Measurements from ENCODE around the gene OR2B2.
"Not testable (repeated sequence)": the region's sequence is repeated elsewhere in the genome, so short reads cannot be mapped to it uniquely, and the experiment has no call there.

Gene OR2B2

GRCh38 chr6:27931209-27931608 is 19.0 kb upstream of the OR2B2 start:
- Histone ChIP-seq H2AFZ (ENCODE audit: low read length) (no peak overlapping the region), H3K79me2 (ENCODE audit: insufficient read depth, low read length) (no peaks in the 10 kb centered on the region), H4K20me1 (ENCODE audit: insufficient read depth, low read length, poor library complexity, severe bottlenecking) (no peaks in the 10 kb centered on the region), H3K9ac (ENCODE audit: low read depth, low read length, poor library complexity, severe bottlenecking) (no peak overlapping the region), H3K4me1 (ENCODE audit: insufficient read depth, low read length, poor library complexity, severe bottlenecking) (no peaks in the 10 kb centered on the region), H3K4me3 (ENCODE audit: low read length, poor library complexity, severe bottlenecking) (no peak overlapping the region), H3F3A (ENCODE audit: low read depth) (no peaks in the 10 kb centered on the region), H3K27me3 (ENCODE audit: insufficient read depth, low read length, poor library complexity, severe bottlenecking) (no peaks in the 10 kb centered on the region), H3K4me2 (ENCODE audit: low read depth, low read length, poor library complexity, severe bottlenecking) (no peak overlapping the region), H3K36me3 (ENCODE audit: insufficient read depth, low read length) (no peaks in the 10 kb centered on the region), H3K9me2 (replicated peaks; ENCODE audit: low read depth, low read length) (no peaks in the 10 kb centered on the region), H3K9me3 (ENCODE audit: insufficient read depth, low read depth, low read length) (no peaks in the 10 kb centered on the region)
- TF ChIP-seq, protein P1, sequence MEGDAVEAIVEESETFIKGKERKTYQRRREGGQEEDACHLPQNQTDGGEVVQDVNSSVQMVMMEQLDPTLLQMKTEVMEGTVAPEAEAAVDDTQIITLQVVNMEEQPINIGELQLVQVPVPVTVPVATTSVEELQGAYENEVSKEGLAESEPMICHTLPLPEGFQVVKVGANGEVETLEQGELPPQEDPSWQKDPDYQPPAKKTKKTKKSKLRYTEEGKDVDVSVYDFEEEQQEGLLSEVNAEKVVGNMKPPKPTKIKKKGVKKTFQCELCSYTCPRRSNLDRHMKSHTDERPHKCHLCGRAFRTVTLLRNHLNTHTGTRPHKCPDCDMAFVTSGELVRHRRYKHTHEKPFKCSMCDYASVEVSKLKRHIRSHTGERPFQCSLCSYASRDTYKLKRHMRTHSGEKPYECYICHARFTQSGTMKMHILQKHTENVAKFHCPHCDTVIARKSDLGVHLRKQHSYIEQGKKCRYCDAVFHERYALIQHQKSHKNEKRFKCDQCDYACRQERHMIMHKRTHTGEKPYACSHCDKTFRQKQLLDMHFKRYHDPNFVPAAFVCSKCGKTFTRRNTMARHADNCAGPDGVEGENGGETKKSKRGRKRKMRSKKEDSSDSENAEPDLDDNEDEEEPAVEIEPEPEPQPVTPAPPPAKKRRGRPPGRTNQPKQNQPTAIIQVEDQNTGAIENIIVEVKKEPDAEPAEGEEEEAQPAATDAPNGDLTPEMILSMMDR (conservative IDR thresholded peaks at IDR 0.05; ENCODE audit: low read length), result no peak
- TF ChIP-seq EZH2phosphoT487 (IDR thresholded peaks at IDR 0.05; ENCODE audit: borderline replicate concordance), result no peak

GRCh38 chr6:27929930-27930329 is 17.7 kb upstream of the OR2B2 start:
- not testable (repeated sequence) for H2AFZ ChIP-seq (ENCODE audit: low read length); H3K79me2 ChIP-seq (ENCODE audit: insufficient read depth, low read length); H3K9ac ChIP-seq (ENCODE audit: low read depth, low read length, poor library complexity, severe bottlenecking); H3K9me2 ChIP-seq (replicated peaks; ENCODE audit: low read depth, low read length); H3K4me2 ChIP-seq (ENCODE audit: low read depth, low read length, poor library complexity, severe bottlenecking); H3K36me3 ChIP-seq (ENCODE audit: insufficient read depth, low read length); H3K4me3 ChIP-seq (ENCODE audit: low read length, poor library complexity, severe bottlenecking); H3K4me1 ChIP-seq (ENCODE audit: insufficient read depth, low read length, poor library complexity, severe bottlenecking); H4K20me1 ChIP-seq (ENCODE audit: insufficient read depth, low read length, poor library complexity, severe bottlenecking); H3F3A ChIP-seq (ENCODE audit: low read depth); H3K9me3 ChIP-seq (ENCODE audit: insufficient read depth, low read depth, low read length); H3K27me3 ChIP-seq (ENCODE audit: insufficient read depth, low read length, poor library complexity, severe bottlenecking)

GRCh38 chr6:27928041-27928440 is 15.8 kb upstream of the OR2B2 start:
- H3K9me3 ChIP-seq (ENCODE audit: insufficient read depth, low read depth, low read length); H3K4me1 ChIP-seq (ENCODE audit: insufficient read depth, low read length, poor library complexity, severe bottlenecking); H3F3A ChIP-seq (ENCODE audit: low read depth); H3K4me3 ChIP-seq (ENCODE audit: low read length, poor library complexity, severe bottlenecking); H2AFZ ChIP-seq (ENCODE audit: low read length); H3K9ac ChIP-seq (ENCODE audit: low read depth, low read length, poor library complexity, severe bottlenecking); H3K79me2 ChIP-seq (ENCODE audit: insufficient read depth, low read length); H3K9me2 ChIP-seq (replicated peaks; ENCODE audit: low read depth, low read length); H3K36me3 ChIP-seq (ENCODE audit: insufficient read depth, low read length); H3K4me2 ChIP-seq (ENCODE audit: low read depth, low read length, poor library complexity, severe bottlenecking); H4K20me1 ChIP-seq (ENCODE audit: insufficient read depth, low read length, poor library complexity, severe bottlenecking); H3K27me3 ChIP-seq (ENCODE audit: insufficient read depth, low read length, poor library complexity, severe bottlenecking): not testable (repeated sequence)

DNA sequence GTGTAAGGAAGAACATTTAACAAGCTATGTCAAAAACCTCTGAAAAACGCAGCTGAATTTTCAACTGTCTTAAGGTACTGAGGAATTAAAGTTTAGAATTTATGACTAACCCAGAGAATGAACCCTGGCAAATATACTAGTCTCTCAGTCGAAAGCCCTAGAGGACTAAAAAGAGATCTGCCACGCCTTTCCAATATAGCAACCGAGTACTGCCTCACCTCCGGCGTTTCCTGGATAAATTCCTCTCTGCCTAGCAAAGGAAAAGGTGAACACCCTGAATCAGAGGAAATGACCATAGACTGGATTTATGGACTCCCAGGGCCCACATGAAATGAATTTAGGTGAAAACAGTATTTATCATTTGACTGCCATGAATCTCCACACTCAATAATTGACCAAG is 12.0 kb upstream of the OR2B2 start:
- Histone ChIP-seq H3K4me3 (ENCODE audit: low read length, poor library complexity, severe bottlenecking) (no peak overlapping the region), H3K4me1 (ENCODE audit: insufficient read depth, low read length, poor library complexity, severe bottlenecking) (no peaks in the 10 kb centered on the region), H3K9me2 (replicated peaks; ENCODE audit: low read depth, low read length) (no peaks in the 10 kb centered on the region), H3K9me3 (ENCODE audit: insufficient read depth, low read depth, low read length) (no peaks in the 10 kb centered on the region), H3K27me3 (ENCODE audit: insufficient read depth, low read length, poor library complexity, severe bottlenecking) (no peaks in the 10 kb centered on the region), H4K20me1 (ENCODE audit: insufficient read depth, low read length, poor library complexity, severe bottlenecking) (no peaks in the 10 kb centered on the region), H3K36me3 (ENCODE audit: insufficient read depth, low read length) (no peaks in the 10 kb centered on the region), H3K4me2 (ENCODE audit: low read depth, low read length, poor library complexity, severe bottlenecking) (no peak overlapping the region), H3K9ac (ENCODE audit: low read depth, low read length, poor library complexity, severe bottlenecking) (no peak overlapping the region), H2AFZ (ENCODE audit: low read length) (no peak overlapping the region), H3F3A (ENCODE audit: low read depth) (no peaks in the 10 kb centered on the region), H3K79me2 (ENCODE audit: insufficient read depth, low read length) (no peaks in the 10 kb centered on the region)
- TF ChIP-seq EZH2phosphoT487 (IDR thresholded peaks at IDR 0.05; ENCODE audit: borderline replicate concordance), result no peak
- TF ChIP-seq, protein P1 (conservative IDR thresholded peaks at IDR 0.05; ENCODE audit: low read length), result no peak

Data from Loucy (cell line).